Measurements from ENCODE around the gene KYAT1. TPM values are rescaled to one million over a fixed set of nuclear protein-coding genes. Genes with fewer than 3 reads are reported as not detected.
"Not testable (repeated sequence)": the region's sequence is repeated elsewhere in the genome, so short reads cannot be mapped to it uniquely, and the experiment has no call there.

KYAT1 gene
- total RNA-seq, 1 donor from 2014 or later: 12.1 TPM

DNA sequence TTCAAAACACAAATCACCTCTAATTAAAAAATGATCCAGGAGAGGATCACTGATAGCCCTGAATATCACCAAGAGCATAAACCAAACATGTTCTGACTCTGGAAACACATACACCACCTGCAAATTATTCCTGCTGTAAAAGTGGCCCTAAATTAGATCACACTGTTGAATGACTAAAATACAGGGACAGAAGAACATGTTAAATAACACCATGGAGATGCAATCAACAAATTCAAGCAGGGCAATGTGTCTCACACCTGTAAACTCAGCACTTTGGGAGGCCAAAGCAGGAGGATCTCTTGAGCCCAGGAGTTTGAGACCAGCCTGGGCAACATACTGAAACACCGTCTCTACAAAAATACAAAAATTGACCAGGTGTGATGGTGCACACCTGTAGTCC, 33.9 kb downstream of the KYAT1 start:
- TF ChIP-seq CTCF (IDR thresholded peaks at IDR 0.05; ENCODE audit: borderline replicate concordance): no peak
- H3K4me1 ChIP-seq: no peaks in the 10 kb centered on the region
- no peak overlapping the region for H3K4me3 ChIP-seq
- no peaks in the 10 kb centered on the region for H3K27me3 ChIP-seq (ENCODE audit: low read depth)
- H3K27ac ChIP-seq (replicated peaks): no peak overlapping the region
- H3K36me3 ChIP-seq: no peaks in the 10 kb centered on the region
- DNase-seq: no peak
- intact Hi-C loops (cut with micrococcal nuclease): no loop called here
- H3K9me3 ChIP-seq (replicated peaks): peaks cover 21% of the 10 kb centered on the region

DNA sequence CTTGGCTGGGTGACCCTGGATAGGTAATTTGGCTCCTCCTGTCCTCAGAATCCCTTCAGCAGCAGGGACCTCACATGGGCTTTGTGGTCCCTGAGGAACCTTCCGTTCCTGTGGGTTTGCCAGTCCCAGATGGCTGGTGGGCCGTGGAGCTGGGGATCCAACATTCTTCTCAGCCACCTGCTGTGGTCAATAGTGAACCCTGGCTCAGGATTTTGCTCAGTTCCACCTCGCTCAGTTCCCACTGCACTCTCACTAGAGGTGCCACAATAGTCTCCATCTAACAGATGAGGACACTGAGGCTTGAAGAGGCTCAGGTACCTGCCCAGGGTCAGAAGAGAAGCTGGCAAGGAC, 35.1 kb downstream of the KYAT1 start:
- H3K27me3 ChIP-seq (ENCODE audit: low read depth): no peaks in the 10 kb centered on the region
- TF ChIP-seq CTCF (IDR thresholded peaks at IDR 0.05; ENCODE audit: borderline replicate concordance): no peak
- no peaks in the 10 kb centered on the region for H3K4me1 ChIP-seq
- H3K9me3 ChIP-seq (replicated peaks): peaks cover 20% of the 10 kb centered on the region
- DNase-seq: no peak
- H3K4me3 ChIP-seq: no peak overlapping the region
- no peak overlapping the region for H3K27ac ChIP-seq (replicated peaks)
- H3K36me3 ChIP-seq: peaks cover 9% of the 10 kb centered on the region
- intact Hi-C loops (cut with micrococcal nuclease): no loop called here

DNA sequence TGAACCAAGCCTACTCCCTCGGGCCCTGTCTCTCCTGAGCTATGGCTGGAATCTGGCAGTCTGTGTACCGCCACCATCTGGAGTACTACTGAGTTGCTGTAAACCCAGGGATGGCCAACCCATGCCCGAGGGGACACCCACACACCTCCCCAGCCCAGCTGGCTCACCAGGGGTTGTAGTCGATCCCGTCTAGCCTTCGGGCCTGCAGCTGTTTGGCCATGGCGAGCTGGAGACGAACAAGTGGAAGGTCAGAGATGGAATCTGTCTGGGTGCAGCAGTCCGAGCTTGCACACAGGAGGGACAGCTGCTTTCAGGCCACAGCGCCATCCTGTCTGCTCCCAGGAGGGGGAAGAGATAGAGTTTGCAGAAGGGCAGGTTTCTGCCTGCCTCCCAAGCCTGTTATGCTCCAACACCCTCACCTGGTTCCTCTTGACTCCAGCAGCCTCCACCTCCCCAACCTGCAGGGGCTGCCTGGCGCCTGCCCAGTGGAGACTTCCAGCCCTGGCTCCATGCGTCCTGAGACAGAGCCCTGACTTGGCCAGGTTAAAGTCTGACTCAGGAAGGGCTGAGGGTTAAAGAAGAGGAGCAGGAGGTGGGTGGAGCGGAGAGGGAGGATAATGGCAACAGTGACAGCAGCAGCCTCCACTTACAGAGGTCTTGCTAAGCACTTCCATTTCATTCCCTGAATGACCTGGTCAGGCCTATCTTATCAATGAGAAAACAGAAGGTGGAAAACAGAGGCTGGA, 36.4 kb downstream of the KYAT1 start:
- intact Hi-C loops (cut with micrococcal nuclease): no loop called here
- Histone ChIP-seq H3K36me3 (peaks cover 19% of the 10 kb centered on the region), H3K27ac (replicated peaks) (no peak overlapping the region), H3K4me1 (no peaks in the 10 kb centered on the region), H3K9me3 (replicated peaks) (peaks cover 7% of the 10 kb centered on the region), H3K27me3 (ENCODE audit: low read depth) (no peaks in the 10 kb centered on the region), H3K4me3 (no peak overlapping the region)
- TF ChIP-seq CTCF (IDR thresholded peaks at IDR 0.05; ENCODE audit: borderline replicate concordance): no peak
- DNase-seq: no peak

GRCh38 chr9:128843171-128843570, 38.6 kb downstream of the KYAT1 start:
- H3K4me3 ChIP-seq; H3K27ac ChIP-seq (replicated peaks); H3K9me3 ChIP-seq (replicated peaks); DNase-seq; H3K4me1 ChIP-seq; intact Hi-C loops (cut with micrococcal nuclease); H3K27me3 ChIP-seq (ENCODE audit: low read depth): not testable (repeated sequence)
- H3K36me3 ChIP-seq: peaks cover 28% of the 10 kb centered on the region

- H3K27me3 ChIP-seq (ENCODE audit: low read depth): no peaks in the 10 kb centered on the region
- TF ChIP-seq CTCF (IDR thresholded peaks at IDR 0.05; ENCODE audit: borderline replicate concordance): no peak
- H3K4me1 ChIP-seq: no peaks in the 10 kb centered on the region
- DNase-seq: no peak
- H3K9me3 ChIP-seq (replicated peaks): no peaks in the 10 kb centered on the region
- H3K36me3 ChIP-seq: peaks cover 38% of the 10 kb centered on the region
- H3K27ac ChIP-seq (replicated peaks): no peak overlapping the region
- no peak overlapping the region for H3K4me3 ChIP-seq
- intact Hi-C loops (cut with micrococcal nuclease): no loop called here
These were observed 39.9 kb downstream of the KYAT1 start for GRCh38 chr9:128841694-128842492.

- no peaks in the 10 kb centered on the region for H3K4me1 ChIP-seq
- H3K4me3 ChIP-seq: no peak overlapping the region
- no peaks in the 10 kb centered on the region for H3K27me3 ChIP-seq (ENCODE audit: low read depth)
- intact Hi-C loops (cut with micrococcal nuclease): no loop called here
- H3K9me3 ChIP-seq (replicated peaks): no peaks in the 10 kb centered on the region
- H3K27ac ChIP-seq (replicated peaks): no peak overlapping the region
- no peak for DNase-seq
- peaks cover 42% of the 10 kb centered on the region for H3K36me3 ChIP-seq
- TF ChIP-seq CTCF (IDR thresholded peaks at IDR 0.05; ENCODE audit: borderline replicate concordance): no peak
These were observed 41.2 kb downstream of the KYAT1 start for GRCh38 chr9:128840524-128840923.

Data from left ventricle myocardium inferior (tissue), 1 donor.